ENCODE results near the gene ALDH5A1.

- TF ChIP-seq POLR2AphosphoS5 (IDR thresholded peaks at IDR 0.05; ENCODE audit: low read depth, low read length) = no peak
- TF ChIP-seq REST (IDR thresholded peaks at IDR 0.05; ENCODE audit: insufficient read depth in 1 of 2, low read depth in 2 of 2, low read length in 2 of 2) = no peak
- TF ChIP-seq TAF1 (IDR thresholded peaks at IDR 0.05; ENCODE audit: borderline replicate concordance, insufficient read depth, low read length) = no peak
- TF ChIP-seq SIN3A (IDR thresholded peaks at IDR 0.05; ENCODE audit: borderline replicate concordance, insufficient read depth, low read length) = no peak
Observed at GRCh38 chr6:24551139-24551538, 56.4 kb downstream of the ALDH5A1 start.

All from PFSK-1 (cell line).